Karpas-422 (cell line): Measurements from ENCODE around the gene CPNE5. TPM values are rescaled to one million over a fixed set of nuclear protein-coding genes. Genes with fewer than 3 reads are reported as not detected.
A peak's percentile ranks its signal among the peaks of the same experiment; 100 is the strongest.

Experiments used
- DNase-seq: peaks from one replicate; pipeline ENCODE4 v3.0.0-alpha.2; 2015
- H2AFZ ChIP-seq: fragments of 200-600 bp; sonication (generic); 2 replicates; pipeline ENCODE4 v1.6.1; 2014; ENCODE audit warnings: antibody characterized with exemption, low read length, mixed read lengths
- H3K27ac ChIP-seq: fragments of 200-600 bp; sonication (generic); 2 replicates; pipeline ENCODE4 v1.5.1; 2014; ENCODE audit warnings: mild to moderate bottlenecking, low read length, moderate library complexity
- H3K27me3 ChIP-seq: fragments of 200-600 bp; sonication (generic); 2 replicates; pipeline ENCODE4 v1.6.1; 2014; ENCODE audit warnings: low read length, mixed read lengths
- H3K36me3 ChIP-seq: fragments of 200-600 bp; sonication (generic); 2 replicates; pipeline ENCODE4 v1.6.1; 2014; ENCODE audit warnings: low read length, mixed read lengths; ENCODE audit not compliant: insufficient read depth
- H3K4me1 ChIP-seq: fragments of 200-600 bp; sonication (generic); 2 replicates; pipeline ENCODE4 v1.6.1; 2014; ENCODE audit warnings: mild to moderate bottlenecking, low read length, mixed read lengths
- H3K4me2 ChIP-seq: fragments of 200-600 bp; sonication (generic); 2 replicates; pipeline ENCODE4 v1.6.1; 2014; ENCODE audit warnings: low read length, low read depth, mild to moderate bottlenecking; ENCODE audit not compliant: poor library complexity, severe bottlenecking
- H3K4me3 ChIP-seq: fragments of 200-600 bp; sonication (generic); 2 replicates; pipeline ENCODE4 v1.5.1; 2014; ENCODE audit warnings: mild to moderate bottlenecking, antibody characterized with exemption, low read length, mixed read lengths
- H3K79me2 ChIP-seq: fragments of 200-600 bp; sonication (generic); 2 replicates; pipeline ENCODE4 v1.6.1; 2014; ENCODE audit warnings: mild to moderate bottlenecking, low read length, mixed read lengths
- H3K9ac ChIP-seq: fragments of 200-600 bp; sonication (generic); 2 replicates; pipeline ENCODE4 v1.6.0; 2014; ENCODE audit warnings: low read length
- H3K9me2 ChIP-seq: fragments of 200-600 bp; sonication (generic), shearing (Covaris generic); replicated peaks from 2 replicates; pipeline ENCODE4 v1.6.0; 2014; ENCODE audit warnings: mild to moderate bottlenecking, low read length, moderate library complexity; ENCODE audit not compliant: insufficient read depth
- H3K9me3 ChIP-seq: fragments of 300-700, 200-600 bp; sonication (generic); 2 replicates; pipeline ENCODE4 v1.6.1; 2014; ENCODE audit warnings: low read length, mixed read lengths
- H4K20me1 ChIP-seq: fragments of 200-600 bp; sonication (generic); 2 replicates; pipeline ENCODE4 v1.6.1; 2014; ENCODE audit warnings: mild to moderate bottlenecking, antibody characterized with exemption, low read length, low read depth; ENCODE audit not compliant: insufficient read depth
- total RNA-seq: library from RNA; depleted of rRNA; stranded (reverse); fragments of >200 nt; shearing (Covaris generic); gene quantifications from 2 replicates; pipeline ENCODE4 v1.2.3, GENCODE V29; 2014; ENCODE audit warnings: low replicate concordance

Gene CPNE5
- total RNA-seq, 1 experiment from 2014 or later = 0.63 TPM

- H3K36me3 ChIP-seq = no peaks in the 10 kb centered on the region
- no peaks in the 10 kb centered on the region for H3K9me3 ChIP-seq
- H3K27ac ChIP-seq = no peak overlapping the region
- no peaks in the 10 kb centered on the region for H3K27me3 ChIP-seq
- H3K79me2 ChIP-seq = no peaks in the 10 kb centered on the region
- no peaks in the 10 kb centered on the region for H3K9me2 ChIP-seq
- no peaks in the 10 kb centered on the region for H4K20me1 ChIP-seq
- no peak overlapping the region for H2AFZ ChIP-seq
- H3K4me1 ChIP-seq = no peaks in the 10 kb centered on the region
- no peak for DNase-seq
- H3K9ac ChIP-seq = no peak overlapping the region
- H3K4me2 ChIP-seq = no peak overlapping the region
- no peak overlapping the region for H3K4me3 ChIP-seq
Observed at GRCh38 chr6:36702656-36703055, 136.6 kb downstream of the CPNE5 start.

GRCh38 chr6:36701401-36701991 lies 137.7 kb downstream of the CPNE5 start:
- no peaks in the 10 kb centered on the region for H3K4me1 ChIP-seq
- H3K9me2 ChIP-seq = no peaks in the 10 kb centered on the region
- no peak overlapping the region for H3K4me3 ChIP-seq
- DNase-seq = peak; percentile 58
- no peak overlapping the region for H3K4me2 ChIP-seq
- H3K27ac ChIP-seq = no peak overlapping the region
- no peak overlapping the region for H2AFZ ChIP-seq
- no peaks in the 10 kb centered on the region for H3K9me3 ChIP-seq
- H3K27me3 ChIP-seq = no peaks in the 10 kb centered on the region
- no peak overlapping the region for H3K9ac ChIP-seq
- H3K79me2 ChIP-seq = no peaks in the 10 kb centered on the region
- no peaks in the 10 kb centered on the region for H3K36me3 ChIP-seq
- no peaks in the 10 kb centered on the region for H4K20me1 ChIP-seq

GRCh38 chr6:36700831-36701230 lies 138.4 kb downstream of the CPNE5 start:
- Histone ChIP-seq H3K79me2 (no peaks in the 10 kb centered on the region), H3K9me3 (no peaks in the 10 kb centered on the region), H3K4me3 (no peak overlapping the region), H2AFZ (no peak overlapping the region), H4K20me1 (no peaks in the 10 kb centered on the region), H3K36me3 (no peaks in the 10 kb centered on the region), H3K4me1 (no peaks in the 10 kb centered on the region), H3K4me2 (no peak overlapping the region), H3K9me2 (no peaks in the 10 kb centered on the region), H3K9ac (no peak overlapping the region), H3K27ac (no peak overlapping the region), H3K27me3 (no peaks in the 10 kb centered on the region)
- no peak for DNase-seq

- Histone ChIP-seq H3K79me2 (no peaks in the 10 kb centered on the region), H3K27ac (no peak overlapping the region), H3K27me3 (no peaks in the 10 kb centered on the region), H3K9me3 (no peaks in the 10 kb centered on the region), H3K9me2 (no peaks in the 10 kb centered on the region), H3K9ac (no peak overlapping the region), H2AFZ (no peak overlapping the region), H4K20me1 (no peaks in the 10 kb centered on the region), H3K4me3 (no peak overlapping the region), H3K4me2 (no peak overlapping the region), H3K4me1 (no peaks in the 10 kb centered on the region), H3K36me3 (no peaks in the 10 kb centered on the region)
- DNase-seq = no peak
Observed at GRCh38 chr6:36700071-36700812, 139.0 kb downstream of the CPNE5 start.

- H3K9me2 ChIP-seq = no peaks in the 10 kb centered on the region
- H3K4me1 ChIP-seq = no peaks in the 10 kb centered on the region
- no peaks in the 10 kb centered on the region for H3K27me3 ChIP-seq
- H3K4me3 ChIP-seq = no peak overlapping the region
- H3K27ac ChIP-seq = no peak overlapping the region
- H3K4me2 ChIP-seq = no peak overlapping the region
- no peaks in the 10 kb centered on the region for H4K20me1 ChIP-seq
- H3K79me2 ChIP-seq = no peaks in the 10 kb centered on the region
- DNase-seq = no peak
- no peaks in the 10 kb centered on the region for H3K9me3 ChIP-seq
- H2AFZ ChIP-seq = no peak overlapping the region
- no peaks in the 10 kb centered on the region for H3K36me3 ChIP-seq
- H3K9ac ChIP-seq = no peak overlapping the region
Observed at GRCh38 chr6:36699348-36699747, 139.9 kb downstream of the CPNE5 start.

GRCh38 chr6:36698871-36699271 lies 140.4 kb downstream of the CPNE5 start:
- no peak overlapping the region for H3K4me3 ChIP-seq
- H3K27me3 ChIP-seq = no peaks in the 10 kb centered on the region
- H3K27ac ChIP-seq = no peak overlapping the region
- H4K20me1 ChIP-seq = no peaks in the 10 kb centered on the region
- H3K9me3 ChIP-seq = no peaks in the 10 kb centered on the region
- H3K9ac ChIP-seq = no peak overlapping the region
- DNase-seq = no peak
- no peak overlapping the region for H2AFZ ChIP-seq
- H3K4me2 ChIP-seq = no peak overlapping the region
- H3K9me2 ChIP-seq = no peaks in the 10 kb centered on the region
- H3K4me1 ChIP-seq = no peaks in the 10 kb centered on the region
- no peaks in the 10 kb centered on the region for H3K36me3 ChIP-seq
- no peaks in the 10 kb centered on the region for H3K79me2 ChIP-seq

GRCh38 chr6:36698196-36698595 lies 141.0 kb downstream of the CPNE5 start:
- no peaks in the 10 kb centered on the region for H3K9me3 ChIP-seq
- H3K79me2 ChIP-seq = no peaks in the 10 kb centered on the region
- no peaks in the 10 kb centered on the region for H3K9me2 ChIP-seq
- no peak overlapping the region for H3K4me2 ChIP-seq
- H3K36me3 ChIP-seq = no peaks in the 10 kb centered on the region
- H3K27me3 ChIP-seq = no peaks in the 10 kb centered on the region
- H3K4me1 ChIP-seq = no peaks in the 10 kb centered on the region
- no peak overlapping the region for H3K4me3 ChIP-seq
- no peak for DNase-seq
- no peak overlapping the region for H2AFZ ChIP-seq
- H4K20me1 ChIP-seq = no peaks in the 10 kb centered on the region
- H3K27ac ChIP-seq = no peak overlapping the region
- no peak overlapping the region for H3K9ac ChIP-seq

- H3K9me3 ChIP-seq = no peaks in the 10 kb centered on the region
- H3K4me1 ChIP-seq = no peaks in the 10 kb centered on the region
- no peak within 1 kb of the TSS for H3K4me3 ChIP-seq
- H2AFZ ChIP-seq = no peak within 1 kb of the TSS
- H3K4me2 ChIP-seq = no peak within 1 kb of the TSS
- no peak within 1 kb of the TSS for H3K27ac ChIP-seq
- H3K27me3 ChIP-seq = no peaks in the 10 kb centered on the region
- no peaks in the 10 kb centered on the region for H3K79me2 ChIP-seq
- no peak within 1 kb of the TSS for H3K9ac ChIP-seq
- no peak for DNase-seq
- H3K9me2 ChIP-seq = no peaks in the 10 kb centered on the region
- H3K36me3 ChIP-seq = no peaks in the 10 kb centered on the region
- no peaks in the 10 kb centered on the region for H4K20me1 ChIP-seq
Observed at GRCh38 chr6:36697481-36697903, 141.8 kb downstream of the CPNE5 start, which contains the start of gene RAB44. Gene RAB44, plus strand, starts transcription at chr6:36697826. Its CDS starts 6,410 bp downstream, at chr6:36704236.
